ENCODE measurements around the gene KCNJ11.
"Not testable (repeated sequence)": the region's sequence is repeated elsewhere in the genome, so short reads cannot be mapped to it uniquely, and the experiment has no call there.

Gene KCNJ11

GRCh38 chr11:17388609-17389210 is at the start of gene KCNJ11:
KCNJ11 (minus strand) TSS chr11:17388659; CDS start chr11:17388091, 568 bp downstream.
- DNase-seq: peak; percentile 37

GRCh38 chr11:17437366-17437765 is 48.9 kb upstream of the KCNJ11 start:
- DNase-seq: no peak

GRCh38 chr11:17434108-17434507 is 45.6 kb upstream of the KCNJ11 start:
- peak; percentile 32 for DNase-seq

- DNase-seq: peak; percentile 19
Observed at GRCh38 chr11:17432002-17432401, 43.5 kb upstream of the KCNJ11 start.

- no peak for DNase-seq
Observed at GRCh38 chr11:17431139-17431538, 42.7 kb upstream of the KCNJ11 start.

- DNase-seq: no peak
Observed at GRCh38 chr11:17430616-17431015, 42.2 kb upstream of the KCNJ11 start.

- no peak for DNase-seq
Observed at GRCh38 chr11:17428925-17429324, 40.5 kb upstream of the KCNJ11 start.

GRCh38 chr11:17428261-17428660 is 39.8 kb upstream of the KCNJ11 start:
- no peak for DNase-seq

- not testable (repeated sequence) for DNase-seq
Observed at GRCh38 chr11:17426233-17426632, 37.8 kb upstream of the KCNJ11 start.

- no peak for DNase-seq
Observed at GRCh38 chr11:17423533-17424310, 35.3 kb upstream of the KCNJ11 start.

GRCh38 chr11:17421781-17422180 is 33.3 kb upstream of the KCNJ11 start:
- no peak for DNase-seq

- DNase-seq: no peak
Observed at GRCh38 chr11:17418444-17419081, 30.1 kb upstream of the KCNJ11 start.

GRCh38 chr11:17416492-17416891 is 28.0 kb upstream of the KCNJ11 start:
- no peak for DNase-seq

- DNase-seq: no peak
Observed at GRCh38 chr11:17415523-17416104, 27.2 kb upstream of the KCNJ11 start.

- no peak for DNase-seq
Observed at GRCh38 chr11:17414992-17415391, 26.5 kb upstream of the KCNJ11 start.

- peak; percentile 98 for DNase-seq
Observed at GRCh38 chr11:17414317-17414737, 25.9 kb upstream of the KCNJ11 start.

- DNase-seq: peak; percentile 98
Observed at GRCh38 chr11:17413414-17414316, 25.2 kb upstream of the KCNJ11 start.

- DNase-seq: peak; percentile 78
Observed at GRCh38 chr11:17412488-17413180, 24.2 kb upstream of the KCNJ11 start.

- DNase-seq: no peak
Observed at GRCh38 chr11:17411418-17411817, 23.0 kb upstream of the KCNJ11 start.

GRCh38 chr11:17410606-17411379 is 22.3 kb upstream of the KCNJ11 start:
- peak; percentile 63 for DNase-seq

- peak; percentile 68 for DNase-seq
Observed at GRCh38 chr11:17408641-17409040, 20.2 kb upstream of the KCNJ11 start.
